ENCODE measurements around the gene PAQR8. TPM values are rescaled to one million over a fixed set of nuclear protein-coding genes. Genes with fewer than 3 reads are reported as not detected.

PAQR8 gene
- total RNA-seq, 1 donor from 2014 or later: 1.5 TPM

DNA sequence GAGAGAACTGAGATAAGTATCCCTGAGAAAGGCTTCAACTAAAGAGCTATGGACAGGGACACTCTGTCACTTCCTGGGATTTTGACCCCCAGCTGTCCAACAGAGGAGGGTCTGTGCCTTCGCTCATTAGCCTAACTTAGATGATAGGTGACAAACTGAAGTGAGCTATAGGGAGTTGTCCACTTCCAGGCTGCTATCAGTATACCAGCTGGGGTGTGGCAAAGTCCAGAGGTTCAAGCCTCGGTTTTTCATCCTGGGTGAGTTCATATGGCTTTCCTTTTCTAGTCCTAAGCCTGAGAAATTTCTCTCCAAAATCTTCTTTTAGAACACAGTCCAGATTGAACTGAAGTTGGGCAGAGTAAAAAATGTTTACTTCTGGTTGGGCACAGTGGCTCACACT, 5.9 kb upstream of the PAQR8 start:
- FAIRE-seq: no peak
- Histone ChIP-seq H3K4me2 (ENCODE audit: low read length) (no peak overlapping the region), H3K27ac (ENCODE audit: low read depth, low read length) (no peak overlapping the region), H3K36me3 (ENCODE audit: insufficient read depth, low read length) (no peaks in the 10 kb centered on the region), H3K9ac (ENCODE audit: low read length) (no peak overlapping the region), H3K4me1 (ENCODE audit: insufficient read depth, low read length) (peaks cover 14% of the 10 kb centered on the region), H3K9me3 (ENCODE audit: insufficient read depth, low read depth, low read length) (no peaks in the 10 kb centered on the region), H4K20me1 (ENCODE audit: insufficient read depth, low read length) (no peaks in the 10 kb centered on the region), H3K79me2 (ENCODE audit: insufficient read depth, low read length) (no peaks in the 10 kb centered on the region), H3K27me3 (ENCODE audit: insufficient read depth, low read length) (no peaks in the 10 kb centered on the region), H2AFZ (ENCODE audit: low read depth, low read length) (no peak overlapping the region), H3K4me3 (ENCODE audit: insufficient read depth, low read depth, low read length) (no peak overlapping the region)
- H3K27ac Mint-ChIP-seq (ENCODE audit: unreplicated experiment): no peak overlapping the region
- H3K4me1 Mint-ChIP-seq (ENCODE audit: low read depth, unreplicated experiment): peaks cover 8% of the 10 kb centered on the region
- H3K4me3 Mint-ChIP-seq (ENCODE audit: unreplicated experiment): no peak overlapping the region
- TF ChIP-seq, protein P1, sequence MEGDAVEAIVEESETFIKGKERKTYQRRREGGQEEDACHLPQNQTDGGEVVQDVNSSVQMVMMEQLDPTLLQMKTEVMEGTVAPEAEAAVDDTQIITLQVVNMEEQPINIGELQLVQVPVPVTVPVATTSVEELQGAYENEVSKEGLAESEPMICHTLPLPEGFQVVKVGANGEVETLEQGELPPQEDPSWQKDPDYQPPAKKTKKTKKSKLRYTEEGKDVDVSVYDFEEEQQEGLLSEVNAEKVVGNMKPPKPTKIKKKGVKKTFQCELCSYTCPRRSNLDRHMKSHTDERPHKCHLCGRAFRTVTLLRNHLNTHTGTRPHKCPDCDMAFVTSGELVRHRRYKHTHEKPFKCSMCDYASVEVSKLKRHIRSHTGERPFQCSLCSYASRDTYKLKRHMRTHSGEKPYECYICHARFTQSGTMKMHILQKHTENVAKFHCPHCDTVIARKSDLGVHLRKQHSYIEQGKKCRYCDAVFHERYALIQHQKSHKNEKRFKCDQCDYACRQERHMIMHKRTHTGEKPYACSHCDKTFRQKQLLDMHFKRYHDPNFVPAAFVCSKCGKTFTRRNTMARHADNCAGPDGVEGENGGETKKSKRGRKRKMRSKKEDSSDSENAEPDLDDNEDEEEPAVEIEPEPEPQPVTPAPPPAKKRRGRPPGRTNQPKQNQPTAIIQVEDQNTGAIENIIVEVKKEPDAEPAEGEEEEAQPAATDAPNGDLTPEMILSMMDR (IDR thresholded peaks at IDR 0.05; ENCODE audit: insufficient read depth, low read depth, low read length): no peak
- TF ChIP-seq EZH2 (IDR thresholded peaks at IDR 0.05; ENCODE audit: insufficient read depth, low read length): no peak
- DNase-seq (ENCODE audit: low read depth): no peak
- no peaks in the 10 kb centered on the region for H3K9me3 Mint-ChIP-seq (ENCODE audit: unreplicated experiment)
- H3K36me3 Mint-ChIP-seq (ENCODE audit: low read depth, unreplicated experiment): no peaks in the 10 kb centered on the region
- H3K27me3 Mint-ChIP-seq (ENCODE audit: low read depth, unreplicated experiment): peaks cover 2% of the 10 kb centered on the region

DNA sequence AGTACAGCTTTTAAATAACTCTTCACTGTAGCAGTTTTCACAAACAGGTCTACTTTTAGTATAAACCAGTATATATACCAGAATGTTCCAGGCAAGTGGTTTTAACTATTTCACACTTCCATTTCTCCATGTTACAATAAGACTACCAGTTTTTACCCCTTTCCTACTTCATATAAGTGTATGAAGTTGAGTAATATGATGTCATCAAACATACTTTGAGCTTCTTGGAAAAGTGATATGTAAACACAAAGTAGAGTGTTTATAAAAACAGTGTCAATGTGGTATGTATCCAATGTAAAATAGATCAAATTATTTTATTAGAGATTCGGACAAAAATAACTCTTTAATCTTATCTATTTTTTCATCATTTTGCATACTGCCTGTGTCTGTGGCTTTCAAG, 2.5 kb upstream of the PAQR8 start:
- Histone ChIP-seq H3K79me2 (ENCODE audit: insufficient read depth, low read length) (no peaks in the 10 kb centered on the region), H3K4me3 (ENCODE audit: insufficient read depth, low read depth, low read length) (no peak overlapping the region), H3K9me3 (ENCODE audit: insufficient read depth, low read depth, low read length) (no peaks in the 10 kb centered on the region), H2AFZ (ENCODE audit: low read depth, low read length) (no peak overlapping the region), H3K4me2 (ENCODE audit: low read length) (no peak overlapping the region), H3K27me3 (ENCODE audit: insufficient read depth, low read length) (no peaks in the 10 kb centered on the region), H3K27ac (ENCODE audit: low read depth, low read length) (no peak overlapping the region), H3K4me1 (ENCODE audit: insufficient read depth, low read length) (peaks cover 10% of the 10 kb centered on the region), H3K9ac (ENCODE audit: low read length) (no peak overlapping the region), H3K36me3 (ENCODE audit: insufficient read depth, low read length) (no peaks in the 10 kb centered on the region), H4K20me1 (ENCODE audit: insufficient read depth, low read length) (peaks cover 5% of the 10 kb centered on the region)
- H3K36me3 Mint-ChIP-seq (ENCODE audit: low read depth, unreplicated experiment): no peaks in the 10 kb centered on the region
- H3K4me3 Mint-ChIP-seq (ENCODE audit: unreplicated experiment): no peak overlapping the region
- FAIRE-seq: no peak
- peaks cover 2% of the 10 kb centered on the region for H3K27me3 Mint-ChIP-seq (ENCODE audit: low read depth, unreplicated experiment)
- peaks cover 5% of the 10 kb centered on the region for H3K4me1 Mint-ChIP-seq (ENCODE audit: low read depth, unreplicated experiment)
- DNase-seq (ENCODE audit: low read depth): no peak
- no peak overlapping the region for H3K27ac Mint-ChIP-seq (ENCODE audit: unreplicated experiment)
- H3K9me3 Mint-ChIP-seq (ENCODE audit: unreplicated experiment): no peaks in the 10 kb centered on the region
- TF ChIP-seq EZH2 (IDR thresholded peaks at IDR 0.05; ENCODE audit: insufficient read depth, low read length): no peak
- TF ChIP-seq, protein P1 (IDR thresholded peaks at IDR 0.05; ENCODE audit: insufficient read depth, low read depth, low read length): no peak

DNA sequence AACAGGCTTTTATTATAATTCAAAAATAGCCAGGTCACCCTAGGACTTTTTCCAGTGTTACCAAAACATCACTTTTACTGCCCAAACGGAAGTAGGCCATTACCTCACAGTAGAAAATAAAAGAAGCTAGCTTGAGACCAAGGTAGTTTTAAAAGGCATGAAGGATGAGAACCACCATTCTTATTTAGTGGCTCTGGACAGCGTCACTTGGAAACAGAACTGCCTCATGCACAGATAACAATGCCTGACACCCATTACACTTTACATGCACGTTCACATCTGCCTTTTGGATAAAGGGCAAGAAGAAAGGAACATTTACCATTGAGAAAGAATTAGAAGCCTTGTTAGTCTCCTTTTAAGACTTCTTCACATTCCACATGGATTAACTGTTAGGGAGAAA, 1.9 kb upstream of the PAQR8 start:
- Mint-ChIP-seq H3K27ac (ENCODE audit: unreplicated experiment) (no peak overlapping the region), H3K27me3 (ENCODE audit: low read depth, unreplicated experiment) (peaks cover 2% of the 10 kb centered on the region), H3K4me3 (ENCODE audit: unreplicated experiment) (no peak overlapping the region), H3K4me1 (ENCODE audit: low read depth, unreplicated experiment) (peaks cover 5% of the 10 kb centered on the region), H3K9me3 (ENCODE audit: unreplicated experiment) (no peaks in the 10 kb centered on the region), H3K36me3 (ENCODE audit: low read depth, unreplicated experiment) (no peaks in the 10 kb centered on the region)
- Histone ChIP-seq H3K4me3 (ENCODE audit: insufficient read depth, low read depth, low read length) (no peak overlapping the region), H3K9ac (ENCODE audit: low read length) (no peak overlapping the region), H3K36me3 (ENCODE audit: insufficient read depth, low read length) (no peaks in the 10 kb centered on the region), H3K27me3 (ENCODE audit: insufficient read depth, low read length) (no peaks in the 10 kb centered on the region), H2AFZ (ENCODE audit: low read depth, low read length) (no peak overlapping the region), H4K20me1 (ENCODE audit: insufficient read depth, low read length) (peaks cover 5% of the 10 kb centered on the region), H3K4me1 (ENCODE audit: insufficient read depth, low read length) (peaks cover 10% of the 10 kb centered on the region), H3K79me2 (ENCODE audit: insufficient read depth, low read length) (no peaks in the 10 kb centered on the region), H3K4me2 (ENCODE audit: low read length) (no peak overlapping the region), H3K27ac (ENCODE audit: low read depth, low read length) (no peak overlapping the region), H3K9me3 (ENCODE audit: insufficient read depth, low read depth, low read length) (no peaks in the 10 kb centered on the region)
- FAIRE-seq (no peak), DNase-seq (ENCODE audit: low read depth) (no peak)
- TF ChIP-seq, protein P1 (IDR thresholded peaks at IDR 0.05; ENCODE audit: insufficient read depth, low read depth, low read length): no peak
- no peak for TF ChIP-seq EZH2 (IDR thresholded peaks at IDR 0.05; ENCODE audit: insufficient read depth, low read length)
